ENCODE results near the gene SERINC2. TPM values are rescaled to one million over a fixed set of nuclear protein-coding genes. Genes with fewer than 3 reads are reported as not detected.
"Not testable (repeated sequence)": the region's sequence is repeated elsewhere in the genome, so short reads cannot be mapped to it uniquely, and the experiment has no call there.

Gene SERINC2
- total RNA-seq, 2 experiments from 2014 or later: 0.14 TPM; not detected in 1

GRCh38 chr1:31447210-31447609 is 34.2 kb downstream of the SERINC2 start:
- H3K27me3 Mint-ChIP-seq: peaks cover 3% of the 10 kb centered on the region
- H3K4me1 Mint-ChIP-seq: no peaks in the 10 kb centered on the region
- peaks cover 8% of the 10 kb centered on the region for H3K9me3 Mint-ChIP-seq (ENCODE audit: low read depth)

GRCh38 chr1:31453384-31454079 is 40.5 kb downstream of the SERINC2 start:
- Mint-ChIP-seq H3K4me1 (no peaks in the 10 kb centered on the region), H3K27me3 (peaks cover 24% of the 10 kb centered on the region), H3K9me3 (ENCODE audit: low read depth) (peaks cover 34% of the 10 kb centered on the region), H3K27ac (no peak overlapping the region), H3K36me3 (ENCODE audit: low read depth) (peaks cover 1% of the 10 kb centered on the region), H3K4me3 (no peak overlapping the region)
- intact Hi-C loops (cut with DNase I, micrococcal nuclease): no loop called here
- ATAC-seq: no peak
- ChIA-PET POLR2A (no interaction called here), CTCF (interaction anchor here (0.8 kb wide), 1 partner anchor 94 kb away, joined by 5 read pairs; no protein-coding TSS in a partner anchor)
- no peak for DNase-seq

More at GRCh38 chr1:31447210-31447609, 34.2 kb downstream of the SERINC2 start:
- no peak overlapping the region for H3K27ac Mint-ChIP-seq
- CTCF ChIA-PET: no interaction called here
- no peaks in the 10 kb centered on the region for H3K36me3 Mint-ChIP-seq (ENCODE audit: low read depth)
- intact Hi-C loops (cut with DNase I, micrococcal nuclease): no loop called here
- H3K4me3 Mint-ChIP-seq: no peak overlapping the region
- DNase-seq (no peak), ATAC-seq (no peak)
- POLR2A ChIA-PET: no interaction called here

- intact Hi-C loops (cut with DNase I, micrococcal nuclease): no loop called here
- Mint-ChIP-seq H3K4me1 (no peaks in the 10 kb centered on the region), H3K9me3 (ENCODE audit: low read depth) (peaks cover 36% of the 10 kb centered on the region), H3K27me3 (peaks cover 18% of the 10 kb centered on the region), H3K4me3 (no peak overlapping the region), H3K27ac (no peak overlapping the region), H3K36me3 (ENCODE audit: low read depth) (peaks cover 3% of the 10 kb centered on the region)
- CTCF ChIA-PET: interaction anchor here (0.7 kb wide), 1 partner anchor 231 kb away, joined by 3 read pairs; no protein-coding TSS in a partner anchor
- DNase-seq (no peak), ATAC-seq (no peak)
- POLR2A ChIA-PET: no interaction called here
Observed at GRCh38 chr1:31458287-31458896, 45.4 kb downstream of the SERINC2 start.

- peaks cover 31% of the 10 kb centered on the region for H3K9me3 Mint-ChIP-seq (ENCODE audit: low read depth)
- peaks cover 3% of the 10 kb centered on the region for H3K36me3 Mint-ChIP-seq (ENCODE audit: low read depth)
- peaks cover 14% of the 10 kb centered on the region for H3K27me3 Mint-ChIP-seq
- no peak for DNase-seq
- no peak overlapping the region for H3K27ac Mint-ChIP-seq
- H3K4me1 Mint-ChIP-seq: no peaks in the 10 kb centered on the region
- intact Hi-C loops (cut with DNase I, micrococcal nuclease): loop anchor here in 1 of 2 experiments (1.0 kb wide), 1 partner anchor 89 kb away; no protein-coding TSS in a partner anchor
- no peak overlapping the region for H3K4me3 Mint-ChIP-seq
- ChIA-PET POLR2A (no interaction called here), CTCF (interaction anchor here (1.4 kb wide), 1 partner anchor 89 kb away, joined by 4 read pairs; no protein-coding TSS in a partner anchor)
- no peak for ATAC-seq
Observed at GRCh38 chr1:31460027-31460426, 47.0 kb downstream of the SERINC2 start.

GRCh38 chr1:31467005-31467674 is 54.1 kb downstream of the SERINC2 start:
- POLR2A ChIA-PET: interaction anchor here (0.7 kb wide), 1 partner anchor 70 kb away, joined by 5 read pairs; no protein-coding TSS in a partner anchor

GRCh38 chr1:31470794-31471315 is 57.8 kb downstream of the SERINC2 start:
- Mint-ChIP-seq H3K9me3 (ENCODE audit: low read depth) (peaks cover 5% of the 10 kb centered on the region), H3K27me3 (peaks cover 2% of the 10 kb centered on the region), H3K36me3 (ENCODE audit: low read depth) (no peaks in the 10 kb centered on the region), H3K27ac (no peak overlapping the region), H3K4me3 (no peak overlapping the region), H3K4me1 (no peaks in the 10 kb centered on the region)
- no peak for ATAC-seq
- ChIA-PET CTCF (no interaction called here), POLR2A (no interaction called here)
- intact Hi-C loops (cut with DNase I, micrococcal nuclease): loop anchor here in 1 of 2 experiments (1.0 kb wide), 1 partner anchor 16 kb away; no protein-coding TSS in a partner anchor
- DNase-seq: no peak

More at GRCh38 chr1:31467005-31467674, 54.1 kb downstream of the SERINC2 start:
- ATAC-seq (no peak), DNase-seq (no peak)
- Mint-ChIP-seq H3K27ac (no peak overlapping the region), H3K4me1 (no peaks in the 10 kb centered on the region), H3K27me3 (peaks cover 2% of the 10 kb centered on the region), H3K9me3 (ENCODE audit: low read depth) (peaks cover 5% of the 10 kb centered on the region), H3K4me3 (no peak overlapping the region), H3K36me3 (ENCODE audit: low read depth) (no peaks in the 10 kb centered on the region)
- intact Hi-C loops (cut with DNase I, micrococcal nuclease): no loop called here
- CTCF ChIA-PET: interaction anchor here (1.0 kb wide), 1 partner anchor 82 kb away, joined by 3 read pairs; no protein-coding TSS in a partner anchor

GRCh38 chr1:31471452-31472313 is 58.7 kb downstream of the SERINC2 start:
- H3K4me1 Mint-ChIP-seq; H3K36me3 Mint-ChIP-seq (ENCODE audit: low read depth); H3K4me3 Mint-ChIP-seq; CTCF ChIA-PET; H3K27ac Mint-ChIP-seq; H3K9me3 Mint-ChIP-seq (ENCODE audit: low read depth); H3K27me3 Mint-ChIP-seq: not testable (repeated sequence)
- intact Hi-C loops (cut with DNase I, micrococcal nuclease): loop anchor here in 1 of 2 experiments (1.0 kb wide), 1 partner anchor 16 kb away; no protein-coding TSS in a partner anchor
- peak; percentile 57 for ATAC-seq
- POLR2A ChIA-PET: interaction anchor here (0.6 kb wide), 1 partner anchor 454 kb away, joined by 3 read pairs; no protein-coding TSS in a partner anchor
- peak; percentile 56 for DNase-seq

- DNase-seq; intact Hi-C loops (cut with DNase I, micrococcal nuclease); H3K27ac Mint-ChIP-seq; H3K4me3 Mint-ChIP-seq; H3K36me3 Mint-ChIP-seq (ENCODE audit: low read depth); H3K27me3 Mint-ChIP-seq; H3K9me3 Mint-ChIP-seq (ENCODE audit: low read depth); ATAC-seq; H3K4me1 Mint-ChIP-seq: not testable (repeated sequence)
- POLR2A ChIA-PET: interaction anchor here (0.6 kb wide), 1 partner anchor 453 kb away, joined by 3 read pairs; no protein-coding TSS in a partner anchor
- CTCF ChIA-PET: interaction anchor here (0.8 to 1.2 kb wide), 2 partner anchors 77 to 351 kb away, joined by 3 read pairs; no protein-coding TSS in a partner anchor
Observed at GRCh38 chr1:31472314-31472651, 59.3 kb downstream of the SERINC2 start.

GRCh38 chr1:31472673-31473072 is 59.7 kb downstream of the SERINC2 start:
- H3K27me3 Mint-ChIP-seq; H3K36me3 Mint-ChIP-seq (ENCODE audit: low read depth); POLR2A ChIA-PET; ATAC-seq; intact Hi-C loops (cut with DNase I, micrococcal nuclease); H3K4me1 Mint-ChIP-seq; H3K27ac Mint-ChIP-seq; H3K4me3 Mint-ChIP-seq; DNase-seq; H3K9me3 Mint-ChIP-seq (ENCODE audit: low read depth): not testable (repeated sequence)
- CTCF ChIA-PET: interaction anchor here (0.8 to 1.2 kb wide), 2 partner anchors 76 to 351 kb away, joined by 3 read pairs; no protein-coding TSS in a partner anchor

- H3K27me3 Mint-ChIP-seq; H3K4me1 Mint-ChIP-seq; DNase-seq; H3K27ac Mint-ChIP-seq; ATAC-seq; H3K9me3 Mint-ChIP-seq (ENCODE audit: low read depth); H3K4me3 Mint-ChIP-seq; intact Hi-C loops (cut with DNase I, micrococcal nuclease); H3K36me3 Mint-ChIP-seq (ENCODE audit: low read depth); POLR2A ChIA-PET: not testable (repeated sequence)
- CTCF ChIA-PET: interaction anchor here (0.6 to 1.2 kb wide), 3 partner anchors 76 to 84 kb away, joined by 3 to 4 read pairs (median 3); no protein-coding TSS in a partner anchor
Observed at GRCh38 chr1:31473508-31473907, 60.5 kb downstream of the SERINC2 start.

Measured in activated CD4-positive, alpha-beta T cell treated with anti-CD3 and anti-CD28 coated beads for 36 hours (primary cell).